ENCODE data around the gene CNBD2. TPM values are rescaled to one million over a fixed set of nuclear protein-coding genes. Genes with fewer than 3 reads are reported as not detected.
A peak's percentile ranks its signal among the peaks of the same experiment; 100 is the strongest.
"Not testable (repeated sequence)": the region's sequence is repeated elsewhere in the genome, so short reads cannot be mapped to it uniquely, and the experiment has no call there.

Gene CNBD2
- total RNA-seq, 1 donor from 2014 or later = 3.8 TPM

GRCh38 chr20:36010825-36011224, 42.4 kb downstream of the CNBD2 start:
- DNase-seq (no peak), ATAC-seq (ENCODE audit: poor library complexity) (no peak)
- intact Hi-C loops (cut with DNase I) = no loop called here

GRCh38 chr20:36015806-36016403, 47.5 kb downstream of the CNBD2 start:
- no peak for DNase-seq
- ATAC-seq (ENCODE audit: poor library complexity) = no peak
- intact Hi-C loops (cut with DNase I) = no loop called here

GRCh38 chr20:36017048-36017951, 48.9 kb downstream of the CNBD2 start:
- ATAC-seq (ENCODE audit: poor library complexity) (no peak), DNase-seq (no peak)
- intact Hi-C loops (cut with DNase I) = no loop called here

- intact Hi-C loops (cut with DNase I) = no loop called here
- DNase-seq (no peak), ATAC-seq (ENCODE audit: poor library complexity) (no peak)
Observed at GRCh38 chr20:36018208-36018988, 50.0 kb downstream of the CNBD2 start.

GRCh38 chr20:36026131-36026530, 57.7 kb downstream of the CNBD2 start:
- DNase-seq; intact Hi-C loops (cut with DNase I); ATAC-seq (ENCODE audit: poor library complexity): not testable (repeated sequence)

- ATAC-seq (ENCODE audit: poor library complexity) = no peak
- no peak for DNase-seq
- intact Hi-C loops (cut with DNase I) = no loop called here
Observed at GRCh38 chr20:36028106-36028808, 59.9 kb downstream of the CNBD2 start.

- intact Hi-C loops (cut with DNase I) = no loop called here
- DNase-seq = peak; percentile 45
- ATAC-seq (ENCODE audit: poor library complexity) = peak; percentile 74
Observed at GRCh38 chr20:36030149-36030548, 61.8 kb downstream of the CNBD2 start.

GRCh38 chr20:36031806-36032205, 63.4 kb downstream of the CNBD2 start:
- DNase-seq (no peak), ATAC-seq (ENCODE audit: poor library complexity) (no peak)
- intact Hi-C loops (cut with DNase I) = no loop called here

GRCh38 chr20:36034875-36035274, 66.5 kb downstream of the CNBD2 start:
- intact Hi-C loops (cut with DNase I) = no loop called here

GRCh38 chr20:36035745-36036144, 67.4 kb downstream of the CNBD2 start:
- no peak for ATAC-seq (ENCODE audit: poor library complexity)
- DNase-seq = no peak
- intact Hi-C loops (cut with DNase I) = no loop called here

More at GRCh38 chr20:36034875-36035274, 66.5 kb downstream of the CNBD2 start:
- no peak for ATAC-seq (ENCODE audit: poor library complexity)
- DNase-seq = no peak

- DNase-seq (no peak), ATAC-seq (ENCODE audit: poor library complexity) (no peak)
- intact Hi-C loops (cut with DNase I) = no loop called here
Observed at GRCh38 chr20:36036688-36037087, 68.3 kb downstream of the CNBD2 start.

GRCh38 chr20:36040571-36040970, 72.2 kb downstream of the CNBD2 start:
- DNase-seq = no peak
- intact Hi-C loops (cut with DNase I) = no loop called here

GRCh38 chr20:36043441-36043840, 75.1 kb downstream of the CNBD2 start:
- intact Hi-C loops (cut with DNase I) = no loop called here
- no peak for ATAC-seq (ENCODE audit: poor library complexity)
- DNase-seq = no peak

More at GRCh38 chr20:36040571-36040970, 72.2 kb downstream of the CNBD2 start:
- no peak for ATAC-seq (ENCODE audit: poor library complexity)

GRCh38 chr20:36043892-36044515, 75.6 kb downstream of the CNBD2 start:
- intact Hi-C loops (cut with DNase I) = no loop called here
- DNase-seq = no peak
- no peak for ATAC-seq (ENCODE audit: poor library complexity)

GRCh38 chr20:36045373-36045714, 77.0 kb downstream of the CNBD2 start:
- DNase-seq = no peak
- intact Hi-C loops (cut with DNase I) = no loop called here
- peak; percentile 23 for ATAC-seq (ENCODE audit: poor library complexity)

- intact Hi-C loops (cut with DNase I); DNase-seq; ATAC-seq (ENCODE audit: poor library complexity): not testable (repeated sequence)
Observed at GRCh38 chr20:36046073-36046798, 77.8 kb downstream of the CNBD2 start.

GRCh38 chr20:36049408-36049807, 81.0 kb downstream of the CNBD2 start:
- ATAC-seq (ENCODE audit: poor library complexity); intact Hi-C loops (cut with DNase I); DNase-seq: not testable (repeated sequence)
